Measurements from ENCODE around the gene SLIT3. TPM values are rescaled to one million over a fixed set of nuclear protein-coding genes. Genes with fewer than 3 reads are reported as not detected.

Gene SLIT3
- total and polyA plus RNA-seq, 10 of the 15 experiments (the other 5 are each of a cell fraction or from before 2014, with no cell fraction given) = 0.05 TPM; not detected in 9

GRCh38 chr5:169272731-169273427 lies 28.1 kb downstream of the SLIT3 start:
- ChIA-PET CTCF (no interaction called here), SMC1A (ENCODE audit: uncharacterized antibody, unreplicated experiment) (interaction anchor here (1.1 kb wide), 1 partner anchor 16 kb away, joined by 3 read pairs; no protein-coding TSS in a partner anchor), POLR2A (no interaction called here), RAD21 (ENCODE audit: unreplicated experiment) (no interaction called here)
- H3K79me2 ChIP-seq (ENCODE audit: control insufficient read depth, insufficient read depth, low read length) = no peaks in the 10 kb centered on the region
- H3K36me3 ChIP-seq (ENCODE audit: control insufficient read depth in 2 of 2, insufficient read depth in 2 of 2, low read length in 1 of 2) = no peaks in the 10 kb centered on the region
- in situ Hi-C loops (cut with MboI) (no loop called here), intact Hi-C loops (cut with micrococcal nuclease; ENCODE audit: unreplicated experiment) (no loop called here)
- no peaks in the 10 kb centered on the region for H3K27me3 ChIP-seq (replicated peaks in 1 of 2; ENCODE audit: control insufficient read depth in 2 of 2, insufficient read depth in 2 of 2, low read length in 1 of 2)
- no peaks in the 10 kb centered on the region for H3K9me3 ChIP-seq (replicated peaks; ENCODE audit: control insufficient read depth, insufficient read depth, low read length)
- no TSS peak for BruUV-seq (replicated peaks)
- H3K4me1 ChIP-seq (ENCODE audit: control insufficient read depth, insufficient read depth, low read length) = no peaks in the 10 kb centered on the region
- no peak for DNase-seq (ENCODE audit: low read depth, low spot score)
- 43% methylated on average over 12 of the region's 12 CpGs for WGBS (ENCODE audit: insufficient coverage, insufficient replicate concordance, low lambda C conversion rate, missing lambda C conversion rate)
- no peak overlapping the region for H3K27ac ChIP-seq (ENCODE audit: control insufficient read depth, insufficient read depth)
- TF ChIP-seq CREM (IDR thresholded peaks at IDR 0.05; ENCODE audit: low read depth) = no peak
- TF ChIP-seq ZSCAN29 (IDR thresholded peaks at IDR 0.05) = no peak
- no peak for TF ChIP-seq NR2C1 (IDR thresholded peaks at IDR 0.05)
- no peak for TF ChIP-seq SP1 (IDR thresholded peaks at IDR 0.05; ENCODE audit: low read depth, low read length)
- TF ChIP-seq, protein P1, sequence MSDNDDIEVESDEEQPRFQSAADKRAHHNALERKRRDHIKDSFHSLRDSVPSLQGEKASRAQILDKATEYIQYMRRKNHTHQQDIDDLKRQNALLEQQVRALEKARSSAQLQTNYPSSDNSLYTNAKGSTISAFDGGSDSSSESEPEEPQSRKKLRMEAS (IDR thresholded peaks at IDR 0.05; ENCODE audit: low read depth, low read length) = no peak
- no peak for TF ChIP-seq RBBP5 (conservative IDR thresholded peaks at IDR 0.05)
- TF ChIP-seq SIX5 (IDR thresholded peaks at IDR 0.05; ENCODE audit: low read depth, low read length, severe bottlenecking) = no peak
- no peak for TF ChIP-seq STAT3 (IDR thresholded peaks at IDR 0.05; ENCODE audit: low read depth, low read length)
- no peak for TF ChIP-seq GATAD2B (conservative IDR thresholded peaks at IDR 0.05; ENCODE audit: low read depth)
- TF ChIP-seq, protein P2, sequence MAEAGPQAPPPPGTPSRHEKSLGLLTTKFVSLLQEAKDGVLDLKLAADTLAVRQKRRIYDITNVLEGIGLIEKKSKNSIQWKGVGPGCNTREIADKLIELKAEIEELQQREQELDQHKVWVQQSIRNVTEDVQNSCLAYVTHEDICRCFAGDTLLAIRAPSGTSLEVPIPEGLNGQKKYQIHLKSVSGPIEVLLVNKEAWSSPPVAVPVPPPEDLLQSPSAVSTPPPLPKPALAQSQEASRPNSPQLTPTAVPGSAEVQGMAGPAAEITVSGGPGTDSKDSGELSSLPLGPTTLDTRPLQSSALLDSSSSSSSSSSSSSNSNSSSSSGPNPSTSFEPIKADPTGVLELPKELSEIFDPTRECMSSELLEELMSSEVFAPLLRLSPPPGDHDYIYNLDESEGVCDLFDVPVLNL (IDR thresholded peaks at IDR 0.05; ENCODE audit: low read depth, low read length) = no peak
- ATAC-seq = no peak
- no peak overlapping the region for H3K4me3 ChIP-seq
- no peak for FAIRE-seq
- H3K9ac ChIP-seq (ENCODE audit: control insufficient read depth, insufficient read depth, low read length) = no peak overlapping the region
- H3K4me2 ChIP-seq (ENCODE audit: control insufficient read depth, insufficient read depth) = no peak overlapping the region
- no peak overlapping the region for H2AFZ ChIP-seq (ENCODE audit: control insufficient read depth, low read depth, low read length)
- H4K20me1 ChIP-seq (ENCODE audit: control insufficient read depth, insufficient read depth) = no peaks in the 10 kb centered on the region
